Activated naive CD4-positive, alpha-beta T cell treated with anti-CD3 and anti-CD28 coated beads, Interleukin-2, amount 50 U/mL, for 72 hours (primary cell): Measurements from ENCODE around the gene P2RX4. TPM values are rescaled to one million over a fixed set of nuclear protein-coding genes. Genes with fewer than 3 reads are reported as not detected.
"Not testable (repeated sequence)": the region's sequence is repeated elsewhere in the genome, so short reads cannot be mapped to it uniquely, and the experiment has no call there.

ENCODE experiments used
- ATAC-seq, 2 donors: fragments of 150-1000 bp; cut with Tn5 transposase; 2 replicates each; pipeline ENCODE4 v1.10.0; 2021; ENCODE audit warnings: mild to moderate bottlenecking in 2 of 2, moderate library complexity in 2 of 2
- DNase-seq, 2 donors: peaks; one replicate each; pipeline ENCODE4 v3.0.0; 2021 to 2022; ENCODE audit warnings: low spot score in 2 of 2
- H3K27ac Mint-ChIP-seq, 2 donors: one replicate each; pipeline ENCODE4 v1.8.0; 2022; ENCODE audit warnings: mild to moderate bottlenecking in 2 of 2, mixed read lengths in 2 of 2
- H3K36me3 Mint-ChIP-seq, 2 donors: one replicate each; pipeline ENCODE4 v1.8.0; 2022; ENCODE audit warnings: mixed read lengths in 2 of 2
- H3K9me3 Mint-ChIP-seq, 2 donors: one replicate each; pipeline ENCODE4 v1.8.0; 2022; ENCODE audit warnings: mixed read lengths in 2 of 2
- total RNA-seq, 2 donors: library from RNA; stranded (reverse); gene quantifications; one replicate each; pipeline ENCODE4 v1.2.3, GENCODE V29; 2022

The P2RX4 gene
- total RNA-seq, 2 donors from 2014 or later, result 15.5 to 17.9 TPM

GRCh38 chr12:121246893-121247557 is 37.1 kb downstream of the P2RX4 start:
- peaks cover 9 to 10% of the 10 kb centered on the region in 2 donors for H3K36me3 Mint-ChIP-seq
- DNase-seq (no peak), ATAC-seq (no peak)
- H3K27ac Mint-ChIP-seq, result peak overlapping the region in 1 of 2 donors; percentile 77
- H3K9me3 Mint-ChIP-seq, result no peaks in the 10 kb centered on the region

DNA sequence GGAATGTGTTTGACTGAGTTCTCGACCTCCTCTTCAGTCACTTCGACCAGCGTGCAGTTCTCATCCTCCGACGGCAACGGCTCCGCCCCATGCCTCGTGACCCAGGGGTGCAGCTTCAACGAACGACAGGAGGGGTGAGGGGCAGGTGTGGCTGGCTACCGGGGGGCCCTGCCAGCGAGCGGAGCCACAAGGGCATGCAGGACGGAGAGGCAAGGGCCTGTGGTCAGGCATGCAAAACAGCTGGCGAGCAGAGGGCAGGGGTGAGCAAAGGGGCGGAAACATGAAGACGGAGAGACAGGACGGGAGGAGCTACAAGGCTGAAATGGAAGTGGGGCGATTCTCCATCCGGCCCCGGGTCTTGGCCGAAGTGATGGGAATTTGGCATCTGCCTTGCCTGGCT is 38.7 kb downstream of the P2RX4 start:
- Mint-ChIP-seq H3K36me3 (peaks cover 20 to 22% of the 10 kb centered on the region in 2 donors), H3K27ac (peak overlapping the region in 1 of 2 donors; percentile 19), H3K9me3 (no peaks in the 10 kb centered on the region)

DNA sequence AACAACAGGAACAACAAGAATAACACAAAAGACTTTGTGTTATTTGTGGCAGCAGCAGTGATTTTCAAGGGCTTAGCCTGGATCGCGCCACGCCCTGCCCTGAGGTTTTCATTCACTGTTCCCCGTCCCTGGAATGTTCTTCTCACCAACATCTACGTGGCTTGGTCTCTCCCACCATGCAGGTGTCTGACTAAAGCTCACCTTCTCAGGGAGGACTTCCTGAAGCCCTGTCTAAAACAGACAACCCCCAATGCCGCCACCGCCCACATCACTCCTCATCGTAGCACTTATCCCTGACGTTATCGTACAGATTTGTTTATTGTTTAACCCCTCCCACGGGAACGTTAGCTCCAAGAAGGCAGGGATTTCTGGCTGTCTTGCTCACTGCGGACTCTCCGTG is 40.4 kb downstream of the P2RX4 start:
- no peak for ATAC-seq
- no peak for DNase-seq
- H3K9me3 Mint-ChIP-seq, result no peaks in the 10 kb centered on the region
- peak overlapping the region; percentile 21 to 90 for H3K27ac Mint-ChIP-seq
- peaks cover 33 to 34% of the 10 kb centered on the region in 2 donors for H3K36me3 Mint-ChIP-seq

More for the DNA sequence above, 38.7 kb downstream of the P2RX4 start:
- ATAC-seq (no peak), DNase-seq (no peak)

DNA sequence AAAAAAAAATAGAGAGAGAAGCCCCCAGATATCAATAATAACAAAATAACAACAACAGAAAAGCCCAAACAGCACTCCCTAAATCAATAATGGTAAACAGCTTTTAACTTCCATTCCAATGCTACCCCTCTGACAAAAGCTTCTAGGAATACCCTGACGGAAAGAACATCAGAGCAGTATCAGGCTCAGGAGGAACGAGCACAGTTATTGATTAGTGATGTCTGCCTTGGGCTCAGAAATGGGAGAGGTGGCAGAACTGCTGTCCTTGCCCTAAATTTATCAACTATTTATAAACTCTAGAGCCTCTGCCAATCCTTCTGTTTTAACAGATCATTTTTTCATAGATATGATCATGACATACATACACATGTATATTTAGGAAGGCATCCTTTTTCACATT is 41.9 kb downstream of the P2RX4 start:
- Mint-ChIP-seq H3K27ac (no peak overlapping the region), H3K9me3 (no peaks in the 10 kb centered on the region), H3K36me3 (peaks cover 33 to 34% of the 10 kb centered on the region in 2 donors)
- ATAC-seq, result no peak
- no peak for DNase-seq

DNA sequence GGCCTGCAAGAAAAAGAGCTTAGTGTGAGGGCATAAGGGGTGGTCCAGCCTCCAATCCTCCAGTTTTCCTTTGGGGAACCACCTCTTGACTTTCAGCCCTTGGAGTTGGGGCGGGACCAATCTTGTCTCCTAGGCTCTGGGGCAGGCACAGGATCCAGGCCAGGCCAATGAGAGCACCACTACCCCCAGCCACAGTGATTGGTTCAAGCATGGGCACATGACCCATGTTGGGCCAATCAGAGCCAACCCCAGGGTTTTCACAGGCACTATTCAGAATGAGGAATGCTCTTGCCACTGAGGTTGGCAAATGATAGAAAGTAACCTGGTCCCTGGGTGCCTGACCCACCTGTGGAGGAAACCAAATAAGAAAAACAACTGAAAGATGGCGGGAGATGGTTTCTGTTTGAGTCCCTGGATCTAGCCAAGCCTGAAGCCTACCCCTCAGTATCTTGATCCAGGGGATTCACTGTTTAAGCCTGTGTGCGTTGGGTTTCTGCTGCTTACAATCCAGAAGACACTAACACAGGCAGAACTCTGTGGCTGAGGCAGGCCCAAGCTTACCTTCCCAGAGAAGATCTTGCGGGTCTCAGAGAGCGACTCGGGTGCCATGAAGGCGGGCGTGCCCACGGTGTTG is 42.9 kb downstream of the P2RX4 start:
- no peak for DNase-seq
- Mint-ChIP-seq H3K36me3 (peaks cover 33 to 34% of the 10 kb centered on the region in 2 donors), H3K27ac (peak overlapping the region in 1 of 2 donors; percentile 55), H3K9me3 (no peaks in the 10 kb centered on the region)
- ATAC-seq, result no peak

GRCh38 chr12:121253638-121254335 is 43.9 kb downstream of the P2RX4 start:
- DNase-seq (no peak), ATAC-seq (no peak)
- peak overlapping the region in 1 of 2 donors; percentile 81 for H3K27ac Mint-ChIP-seq
- H3K9me3 Mint-ChIP-seq, result no peaks in the 10 kb centered on the region
- H3K36me3 Mint-ChIP-seq, result peaks cover 33 to 34% of the 10 kb centered on the region in 2 donors

DNA sequence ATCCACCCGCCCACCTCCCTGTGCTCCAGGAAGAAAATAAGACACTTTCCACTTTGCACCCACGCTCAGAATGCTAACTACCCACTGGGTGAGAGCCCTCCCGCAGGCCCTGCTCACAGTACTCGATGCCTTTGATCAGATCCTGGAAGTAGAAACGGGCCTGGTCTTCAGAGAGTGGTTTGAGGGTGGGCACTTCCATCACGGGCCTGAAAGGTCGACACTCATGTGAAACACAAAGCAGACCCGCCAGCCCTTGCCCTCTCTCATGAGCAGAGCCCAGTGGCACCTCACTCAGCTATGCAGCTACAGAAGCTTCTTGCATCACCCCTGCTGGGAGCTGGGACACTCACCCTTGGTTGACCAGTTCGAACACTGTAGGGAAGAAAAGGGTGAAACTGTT is 45.5 kb downstream of the P2RX4 start:
- H3K9me3 Mint-ChIP-seq, result no peaks in the 10 kb centered on the region
- H3K36me3 Mint-ChIP-seq, result peaks cover 32 to 40% of the 10 kb centered on the region in 2 donors
- ATAC-seq (peak; percentile 63 to 65), DNase-seq (no peak)
- no peak overlapping the region for H3K27ac Mint-ChIP-seq

- not testable (repeated sequence) for ATAC-seq, H3K27ac Mint-ChIP-seq, DNase-seq, H3K9me3 Mint-ChIP-seq
- peaks cover 27 to 35% of the 10 kb centered on the region in 2 donors for H3K36me3 Mint-ChIP-seq
Measured at GRCh38 chr12:121257704-121258449, 47.9 kb downstream of the P2RX4 start.

DNA sequence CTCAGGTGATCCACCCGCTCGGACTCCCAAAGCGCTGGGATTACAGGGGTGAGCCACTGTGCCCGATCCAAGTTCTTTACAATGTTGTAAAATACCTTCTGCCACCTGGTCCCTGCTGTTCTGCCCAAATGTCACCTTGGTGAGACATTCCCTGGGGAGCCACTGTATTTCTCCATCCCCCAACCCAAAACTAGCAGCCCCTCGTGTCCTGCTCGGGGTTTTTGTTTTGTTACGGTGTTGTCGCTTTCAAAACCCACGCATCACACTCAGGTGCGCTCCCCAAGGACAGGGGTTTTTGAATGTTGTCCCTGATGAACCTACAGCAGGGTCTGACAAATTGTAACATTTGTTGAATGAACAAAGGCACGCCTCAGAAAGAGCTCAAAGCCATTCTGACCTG is 49.1 kb downstream of the P2RX4 start:
- no peaks in the 10 kb centered on the region for H3K9me3 Mint-ChIP-seq
- H3K36me3 Mint-ChIP-seq, result peaks cover 15 to 23% of the 10 kb centered on the region in 2 donors
- DNase-seq, result no peak
- peak overlapping the region in 1 of 2 donors; percentile 82 for H3K27ac Mint-ChIP-seq
- ATAC-seq, result no peak

GRCh38 chr12:121260091-121260490 is 50.2 kb downstream of the P2RX4 start:
- ATAC-seq, result no peak
- H3K27ac Mint-ChIP-seq, result peak overlapping the region in 1 of 2 donors; percentile 75
- H3K36me3 Mint-ChIP-seq, result peaks cover 8 to 14% of the 10 kb centered on the region in 2 donors
- no peaks in the 10 kb centered on the region for H3K9me3 Mint-ChIP-seq
- DNase-seq, result no peak

GRCh38 chr12:121261398-121261797 is 51.5 kb downstream of the P2RX4 start:
- H3K27ac Mint-ChIP-seq, result peak overlapping the region in 1 of 2 donors; percentile 11
- ATAC-seq (no peak), DNase-seq (no peak)
- H3K9me3 Mint-ChIP-seq, result no peaks in the 10 kb centered on the region
- peaks cover 8 to 14% of the 10 kb centered on the region in 2 donors for H3K36me3 Mint-ChIP-seq

DNA sequence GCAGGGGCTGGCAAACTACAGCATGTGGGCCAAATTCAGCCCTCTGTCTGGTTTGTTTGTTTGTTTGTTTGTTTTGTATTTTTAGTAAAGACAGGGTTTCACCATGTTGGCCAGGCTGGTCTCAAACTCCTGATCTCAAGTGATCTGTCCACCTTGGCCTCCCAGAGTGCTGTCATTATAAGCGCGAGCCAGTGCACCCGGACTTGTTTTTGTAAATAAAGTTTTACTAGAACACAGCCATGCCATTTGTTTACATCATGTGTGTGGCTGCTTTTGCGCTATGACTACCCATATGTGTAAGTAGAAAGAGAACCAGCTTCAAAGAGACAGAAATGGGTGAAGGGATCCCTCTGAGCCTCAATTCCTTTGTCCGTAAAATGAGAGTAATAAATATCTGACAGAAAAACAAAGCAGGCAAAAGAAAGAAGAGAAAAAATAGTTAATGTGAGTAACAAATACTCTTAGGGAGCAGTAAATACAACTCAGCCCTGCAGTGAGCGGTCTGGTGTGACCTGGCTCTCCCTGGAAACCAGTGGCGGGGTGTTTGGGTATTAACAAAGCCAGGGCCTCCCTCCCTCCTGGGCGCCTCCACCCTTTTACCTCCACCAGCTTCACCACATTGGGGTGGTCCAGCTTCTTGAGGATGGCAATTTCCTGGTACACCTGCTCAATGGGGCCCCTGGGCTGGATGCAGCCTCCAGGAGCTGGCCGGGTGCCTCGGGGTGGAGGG is 53.4 kb downstream of the P2RX4 start:
- no peak for ATAC-seq
- DNase-seq, result no peak
- peak overlapping the region in 1 of 2 donors; percentile 5 for H3K27ac Mint-ChIP-seq
- H3K36me3 Mint-ChIP-seq, result peaks cover 8 to 14% of the 10 kb centered on the region in 2 donors
- H3K9me3 Mint-ChIP-seq, result no peaks in the 10 kb centered on the region

GRCh38 chr12:121264135-121264534 is 54.2 kb downstream of the P2RX4 start:
- Mint-ChIP-seq H3K9me3 (no peaks in the 10 kb centered on the region), H3K36me3 (peaks cover 12% of the 10 kb centered on the region in 2 donors), H3K27ac (no peak overlapping the region)
- ATAC-seq, result no peak
- DNase-seq, result no peak

DNA sequence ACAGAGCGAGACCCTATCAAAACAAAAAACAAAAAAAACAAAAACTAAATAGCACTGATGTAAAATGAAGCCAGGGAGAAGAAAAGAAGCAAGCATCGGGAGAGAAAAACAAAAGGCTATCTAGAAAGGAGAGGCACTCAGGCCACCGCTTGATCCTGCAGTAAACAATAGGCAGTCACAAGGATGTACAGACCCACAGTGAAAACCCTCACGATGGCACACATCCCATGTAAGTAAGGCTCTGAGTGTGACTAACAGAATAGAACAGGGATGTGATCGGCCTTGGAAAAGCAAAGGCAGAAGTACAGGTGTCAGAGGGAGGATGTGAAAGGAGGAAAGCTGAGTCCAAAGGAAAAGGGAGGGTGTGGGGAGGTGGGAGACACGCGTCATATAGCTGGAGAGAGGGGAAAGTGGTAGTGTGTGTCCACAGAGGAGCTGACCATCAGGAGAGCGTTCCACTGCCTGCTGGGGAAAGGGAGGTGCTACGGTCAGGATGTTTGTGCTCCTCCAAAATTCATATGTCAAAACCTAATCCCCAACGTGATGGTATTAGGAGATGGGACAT is 55.1 kb downstream of the P2RX4 start:
- DNase-seq, result no peak
- no peak overlapping the region for H3K27ac Mint-ChIP-seq
- no peak for ATAC-seq
- peaks cover 6 to 15% of the 10 kb centered on the region in 2 donors for H3K36me3 Mint-ChIP-seq
- H3K9me3 Mint-ChIP-seq, result no peaks in the 10 kb centered on the region

GRCh38 chr12:121267822-121268221 is 57.9 kb downstream of the P2RX4 start:
- H3K27ac Mint-ChIP-seq, result no peak overlapping the region

More at GRCh38 chr12:121267822-121268221, 57.9 kb downstream of the P2RX4 start:
- no peak for ATAC-seq
- peaks cover 7 to 10% of the 10 kb centered on the region in 2 donors for H3K36me3 Mint-ChIP-seq
- DNase-seq, result no peak
- no peaks in the 10 kb centered on the region for H3K9me3 Mint-ChIP-seq
